OCI-LY1 (cell line): ENCODE data around the gene ELMOD2.

ENCODE experiments used
- EZH2 ChIP-seq: fragments of 200-600 bp; sonication (generic), shearing (Covaris generic); IDR thresholded peaks from 2 replicates; pipeline ENCODE4 v1.8.0; 2017; ENCODE audit warnings: borderline replicate concordance, mixed run types, mild to moderate bottlenecking, antibody characterized with exemption, low read length, moderate library complexity, mixed read lengths
- TF ChIP-seq, protein P1 (sequence below): fragments of 200-600 bp; sonication (generic), shearing (Covaris generic); IDR thresholded peaks from 2 replicates; pipeline ENCODE4 v1.5.1; 2017; ENCODE audit warnings: mild to moderate bottlenecking, antibody characterized with exemption, low read length, moderate library complexity, mixed read lengths

DNA sequence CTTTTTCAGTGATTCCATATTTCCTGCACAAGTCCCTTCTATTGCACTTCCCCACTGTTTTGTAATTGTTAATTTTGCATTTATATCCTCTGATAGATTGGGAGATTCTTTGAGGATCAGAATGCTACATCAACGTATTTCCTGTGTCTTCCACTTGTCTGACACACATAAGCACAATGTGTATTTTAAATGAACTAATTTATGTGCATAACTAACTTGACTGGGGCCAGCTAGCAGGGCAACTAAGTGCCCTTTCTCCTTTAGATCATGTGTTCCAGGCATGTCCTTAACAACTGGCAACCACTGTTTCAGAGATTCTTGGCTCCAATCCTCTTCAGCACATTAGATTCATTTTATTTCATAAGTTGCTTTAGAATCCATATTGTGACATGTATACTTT, 60.5 kb downstream of the ELMOD2 start:
- TF ChIP-seq, protein P1, sequence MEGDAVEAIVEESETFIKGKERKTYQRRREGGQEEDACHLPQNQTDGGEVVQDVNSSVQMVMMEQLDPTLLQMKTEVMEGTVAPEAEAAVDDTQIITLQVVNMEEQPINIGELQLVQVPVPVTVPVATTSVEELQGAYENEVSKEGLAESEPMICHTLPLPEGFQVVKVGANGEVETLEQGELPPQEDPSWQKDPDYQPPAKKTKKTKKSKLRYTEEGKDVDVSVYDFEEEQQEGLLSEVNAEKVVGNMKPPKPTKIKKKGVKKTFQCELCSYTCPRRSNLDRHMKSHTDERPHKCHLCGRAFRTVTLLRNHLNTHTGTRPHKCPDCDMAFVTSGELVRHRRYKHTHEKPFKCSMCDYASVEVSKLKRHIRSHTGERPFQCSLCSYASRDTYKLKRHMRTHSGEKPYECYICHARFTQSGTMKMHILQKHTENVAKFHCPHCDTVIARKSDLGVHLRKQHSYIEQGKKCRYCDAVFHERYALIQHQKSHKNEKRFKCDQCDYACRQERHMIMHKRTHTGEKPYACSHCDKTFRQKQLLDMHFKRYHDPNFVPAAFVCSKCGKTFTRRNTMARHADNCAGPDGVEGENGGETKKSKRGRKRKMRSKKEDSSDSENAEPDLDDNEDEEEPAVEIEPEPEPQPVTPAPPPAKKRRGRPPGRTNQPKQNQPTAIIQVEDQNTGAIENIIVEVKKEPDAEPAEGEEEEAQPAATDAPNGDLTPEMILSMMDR = no peak
- no peak for TF ChIP-seq EZH2
